Liver (tissue), 9 donors: ENCODE measurements around the gene MTSS2. TPM values are rescaled to one million over a fixed set of nuclear protein-coding genes. Genes with fewer than 3 reads are reported as not detected.

Experiments used
- DNase-seq: peaks from one replicate; pipeline ENCODE4 v3.0.0-alpha.2; 2017; ENCODE audit warnings: low spot score
- H3K27ac ChIP-seq, 2 donors: one replicate each; pipeline ENCODE4 v1.7.0; 2013; ENCODE audit warnings: inconsistent platforms in 2 of 2, low read length in 2 of 2, control low read depth in 1 of 2, low read depth in 1 of 2, mild to moderate bottlenecking in 1 of 2
- H3K27me3 ChIP-seq, 4 donors: one replicate each; pipeline versions ENCODE4 v1.6.1 to v1.7.0; 2013; ENCODE audit warnings: low read length in 3 of 4, inconsistent platforms in 1 of 4, mild to moderate bottlenecking in 1 of 4, moderate library complexity in 1 of 4; ENCODE audit not compliant: control insufficient read depth in 4 of 4, insufficient read depth in 4 of 4
- H3K36me3 ChIP-seq, 4 donors: one replicate each; pipeline versions ENCODE4 v1.6.1 to v1.7.0; 2013; ENCODE audit warnings: low read length in 3 of 4, mild to moderate bottlenecking in 3 of 4, low read depth in 1 of 4, moderate library complexity in 1 of 4; ENCODE audit not compliant: control insufficient read depth in 4 of 4, insufficient read depth in 3 of 4
- H3K4me1 ChIP-seq, 4 donors: one replicate each; pipeline versions ENCODE4 v1.6.1 to v1.7.0; 2013; ENCODE audit warnings: low read length in 3 of 4, mild to moderate bottlenecking in 3 of 4, moderate library complexity in 1 of 4; ENCODE audit not compliant: control insufficient read depth in 4 of 4, insufficient read depth in 4 of 4
- H3K4me3 ChIP-seq, 3 donors: one replicate each; pipeline versions ENCODE4 v1.6.1 to v1.7.0; 2013; ENCODE audit warnings: low read length in 3 of 3, control low read depth in 1 of 3, low read depth in 1 of 3, mild to moderate bottlenecking in 1 of 3
- H3K9ac ChIP-seq, 2 donors: one replicate each; pipeline ENCODE4 v1.7.0; 2013; ENCODE audit warnings: low read length in 2 of 2, mild to moderate bottlenecking in 2 of 2, moderate library complexity in 2 of 2, control low read depth in 1 of 2, low read depth in 1 of 2
- H3K9me3 ChIP-seq, 4 donors: one replicate each; pipeline versions ENCODE4 v1.6.1 to v1.7.0; 2013; ENCODE audit warnings: low read length in 3 of 4; ENCODE audit not compliant: control insufficient read depth in 4 of 4
- EGR1 ChIP-seq, 2 donors: IDR thresholded peaks; 2 replicates each; pipeline ENCODE4 v1.6.1; 2016 to 2018; ENCODE audit warnings: antibody characterized with exemption in 2 of 2, low read depth in 2 of 2
- FOXA1 ChIP-seq: IDR thresholded peaks from 2 replicates; pipeline ENCODE4 v1.6.1; 2016; ENCODE audit warnings: antibody characterized with exemption
- FOXA2 ChIP-seq: IDR thresholded peaks from 2 replicates; pipeline ENCODE4 v1.6.1; 2016; ENCODE audit warnings: antibody characterized with exemption
- GABPA ChIP-seq, 2 donors: IDR thresholded peaks in 1 of 2; conservative IDR thresholded peaks in 1 of 2; 2 replicates each; pipeline ENCODE4 v1.6.1; 2016; ENCODE audit warnings: antibody characterized with exemption in 2 of 2, mild to moderate bottlenecking in 1 of 2, moderate library complexity in 1 of 2
- HNF4A ChIP-seq, 2 donors: conservative IDR thresholded peaks; 2 replicates each; pipeline ENCODE4 v1.6.1; 2016; ENCODE audit warnings: antibody characterized with exemption in 2 of 2, mild to moderate bottlenecking in 2 of 2
- HNF4G ChIP-seq: IDR thresholded peaks from 2 replicates; pipeline ENCODE4 v1.6.1; 2016; ENCODE audit warnings: antibody characterized with exemption
- JUND ChIP-seq, 2 donors: IDR thresholded peaks; 2 replicates each; pipeline ENCODE4 v1.6.1; 2016; ENCODE audit warnings: antibody characterized with exemption in 2 of 2
- NR2F2 ChIP-seq: IDR thresholded peaks from 2 replicates; pipeline ENCODE4 v1.6.1; 2016; ENCODE audit warnings: antibody characterized with exemption
- RAD21 ChIP-seq, 2 donors: IDR thresholded peaks; 2 replicates each; pipeline ENCODE4 v1.6.1; 2016; ENCODE audit warnings: antibody characterized with exemption in 2 of 2, mild to moderate bottlenecking in 2 of 2
- RXRA ChIP-seq, 2 donors: IDR thresholded peaks; 2 replicates each; pipeline ENCODE4 v1.6.1; 2017 to 2018; ENCODE audit warnings: antibody characterized with exemption in 2 of 2, mild to moderate bottlenecking in 1 of 2
- SP1 ChIP-seq: IDR thresholded peaks from 2 replicates; pipeline ENCODE4 v1.6.1; 2018; ENCODE audit warnings: antibody characterized with exemption, mild to moderate bottlenecking
- TAF1 ChIP-seq: conservative IDR thresholded peaks from 2 replicates; pipeline ENCODE4 v1.6.1; 2016; ENCODE audit warnings: antibody characterized with exemption, mild to moderate bottlenecking
- YY1 ChIP-seq: IDR thresholded peaks from 2 replicates; pipeline ENCODE4 v1.6.1; 2016; ENCODE audit warnings: antibody characterized with exemption, mild to moderate bottlenecking
- WGBS: extraction: QIAGEN DNeasy Blood & Tissue Kit; methylation state at CpG from one replicate; pipeline ENCODE4 v1.1.7; 2013; 5-methylcytosine and 5-hydroxymethylcytosine counted together
- polyA plus RNA-seq, 2 donors: library from polyadenylated mRNA; stranded (reverse) in 1 of 2; unstranded in 1 of 2; fragments of 200-250 nt in 1 of 2; fragments of >200 nt in 1 of 2; fragmentation: Nextera tagmentation in 1 of 2; extraction: Ambion mirVana in 1 of 2; gene quantifications; one replicate each; pipeline versions ENCODE4 v1.2.1 to v1.2.3, GENCODE V29; 2013 to 2015
- total RNA-seq, 2 donors: library from RNA; depleted of rRNA; stranded (reverse); fragments of >200 nt; gene quantifications; one replicate each; pipeline ENCODE4 v1.2.3, GENCODE V29; 2014
- TF ChIP-seq, protein P1 (sequence below): IDR thresholded peaks from 2 replicates; pipeline ENCODE4 v1.6.1; 2016; ENCODE audit warnings: antibody characterized with exemption
- TF ChIP-seq, protein P2 (sequence below): fragments of 150-350 bp; IDR thresholded peaks from 2 replicates; pipeline ENCODE4 v1.5.1; 2017; ENCODE audit warnings: improper control_type of control experiment, low read depth, low read length; ENCODE audit not compliant: missing input control
- TF ChIP-seq, protein P3 (sequence below): IDR thresholded peaks from 2 replicates; pipeline ENCODE4 v1.6.1; 2016; ENCODE audit warnings: antibody characterized with exemption
- TF ChIP-seq, protein P4 (sequence below): IDR thresholded peaks from 2 replicates; pipeline ENCODE4 v1.6.1; 2016; ENCODE audit warnings: antibody characterized with exemption
- TF ChIP-seq, protein P5 (sequence below): IDR thresholded peaks from 2 replicates; pipeline ENCODE4 v1.6.1; 2016; ENCODE audit warnings: antibody characterized with exemption, mild to moderate bottlenecking
- donor health status: healthy.
- donor health status: healthy.
- donor health status: healthy.
- donor health status: healthy.
- donor health status: healthy.

The MTSS2 gene
- total and polyA plus RNA-seq, 4 donors, result 3.8 to 95.7 (median 35.9) TPM

DNA sequence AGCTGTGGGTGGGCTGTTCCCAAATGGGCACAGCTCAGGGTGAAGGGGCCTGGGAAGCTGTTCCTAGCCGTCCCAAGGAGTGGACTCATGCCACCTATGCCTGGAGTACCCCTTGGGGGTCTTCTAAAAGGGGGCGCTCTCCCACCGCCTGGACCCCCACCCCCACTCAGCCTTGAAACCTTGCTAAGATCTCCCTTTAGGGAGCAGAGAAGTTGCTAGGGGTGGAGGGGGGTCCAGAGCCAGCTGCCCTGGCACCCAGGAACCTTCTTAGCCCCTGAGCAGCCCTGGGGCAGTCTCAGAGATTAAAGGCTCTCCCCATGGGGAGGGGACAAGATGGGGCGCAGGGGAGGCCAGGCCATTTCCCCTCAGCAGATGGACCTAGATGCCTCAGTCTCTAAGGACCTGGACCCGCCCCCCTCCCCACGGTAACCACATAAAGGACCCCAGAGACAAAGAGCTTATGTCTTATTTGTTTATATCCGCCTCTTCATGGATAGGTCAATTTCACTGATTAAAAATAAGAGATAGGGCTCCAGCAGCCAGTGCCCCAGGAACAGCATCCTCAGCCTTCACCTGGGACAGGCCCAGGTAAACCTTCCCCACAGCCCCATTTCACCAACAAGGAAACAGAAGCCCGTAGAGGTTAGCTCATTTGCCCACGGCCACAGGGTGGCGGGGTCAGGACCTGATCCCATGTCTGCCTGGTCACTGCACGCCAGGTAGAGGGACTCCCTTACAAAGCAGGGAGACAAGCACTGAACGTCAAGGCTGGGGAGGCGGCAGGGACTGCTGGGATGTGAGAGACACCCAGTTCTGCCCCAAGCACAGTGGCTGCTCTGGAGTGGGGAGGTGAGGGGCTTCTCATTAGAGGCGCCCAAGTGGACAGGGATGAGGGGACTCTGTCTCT lies 3.4 kb downstream of the MTSS2 start:
- H3K9ac ChIP-seq, result peak overlapping the region; percentile 68 to 92
- no peak for DNase-seq
- H3K36me3 ChIP-seq, result peaks cover 4 to 24% (median 14%) of the 10 kb centered on the region in 4 donors
- no peaks in the 10 kb centered on the region for H3K9me3 ChIP-seq
- peaks cover 16 to 56% (median 34%) of the 10 kb centered on the region in 4 donors for H3K4me1 ChIP-seq
- H3K27ac ChIP-seq, result peak overlapping the region; percentile 94 to 95
- H3K27me3 ChIP-seq, result no peaks in the 10 kb centered on the region
- 30% methylated on average over 14 of the region's 14 CpGs for WGBS
- TF ChIP-seq TAF1 (no peak), RAD21 (IDR thresholded peaks at IDR 0.05) (peak; percentile 34 to 73), GABPA (IDR thresholded peaks at IDR 0.05 in 1 of 2, conservative IDR thresholded peaks at IDR 0.05 in 1 of 2) (no peak), HNF4G (no peak), FOXA2 (peak; percentile 16), SP1 (no peak), RXRA (IDR thresholded peaks at IDR 0.05) (peak; percentile 28 to 58), FOXA1 (no peak), HNF4A (conservative IDR thresholded peaks at IDR 0.05) (no peak), NR2F2 (peak; percentile 18), JUND (IDR thresholded peaks at IDR 0.05) (no peak), EGR1 (IDR thresholded peaks at IDR 0.05; ENCODE audit: low read depth in 2 of 2) (no peak), YY1 (no peak)
- TF ChIP-seq, protein P1, sequence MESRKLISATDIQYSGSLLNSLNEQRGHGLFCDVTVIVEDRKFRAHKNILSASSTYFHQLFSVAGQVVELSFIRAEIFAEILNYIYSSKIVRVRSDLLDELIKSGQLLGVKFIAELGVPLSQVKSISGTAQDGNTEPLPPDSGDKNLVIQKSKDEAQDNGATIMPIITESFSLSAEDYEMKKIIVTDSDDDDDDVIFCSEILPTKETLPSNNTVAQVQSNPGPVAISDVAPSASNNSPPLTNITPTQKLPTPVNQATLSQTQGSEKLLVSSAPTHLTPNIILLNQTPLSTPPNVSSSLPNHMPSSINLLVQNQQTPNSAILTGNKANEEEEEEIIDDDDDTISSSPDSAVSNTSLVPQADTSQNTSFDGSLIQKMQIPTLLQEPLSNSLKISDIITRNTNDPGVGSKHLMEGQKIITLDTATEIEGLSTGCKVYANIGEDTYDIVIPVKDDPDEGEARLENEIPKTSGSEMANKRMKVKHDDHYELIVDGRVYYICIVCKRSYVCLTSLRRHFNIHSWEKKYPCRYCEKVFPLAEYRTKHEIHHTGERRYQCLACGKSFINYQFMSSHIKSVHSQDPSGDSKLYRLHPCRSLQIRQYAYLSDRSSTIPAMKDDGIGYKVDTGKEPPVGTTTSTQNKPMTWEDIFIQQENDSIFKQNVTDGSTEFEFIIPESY, result no peak
- TF ChIP-seq, protein P2, sequence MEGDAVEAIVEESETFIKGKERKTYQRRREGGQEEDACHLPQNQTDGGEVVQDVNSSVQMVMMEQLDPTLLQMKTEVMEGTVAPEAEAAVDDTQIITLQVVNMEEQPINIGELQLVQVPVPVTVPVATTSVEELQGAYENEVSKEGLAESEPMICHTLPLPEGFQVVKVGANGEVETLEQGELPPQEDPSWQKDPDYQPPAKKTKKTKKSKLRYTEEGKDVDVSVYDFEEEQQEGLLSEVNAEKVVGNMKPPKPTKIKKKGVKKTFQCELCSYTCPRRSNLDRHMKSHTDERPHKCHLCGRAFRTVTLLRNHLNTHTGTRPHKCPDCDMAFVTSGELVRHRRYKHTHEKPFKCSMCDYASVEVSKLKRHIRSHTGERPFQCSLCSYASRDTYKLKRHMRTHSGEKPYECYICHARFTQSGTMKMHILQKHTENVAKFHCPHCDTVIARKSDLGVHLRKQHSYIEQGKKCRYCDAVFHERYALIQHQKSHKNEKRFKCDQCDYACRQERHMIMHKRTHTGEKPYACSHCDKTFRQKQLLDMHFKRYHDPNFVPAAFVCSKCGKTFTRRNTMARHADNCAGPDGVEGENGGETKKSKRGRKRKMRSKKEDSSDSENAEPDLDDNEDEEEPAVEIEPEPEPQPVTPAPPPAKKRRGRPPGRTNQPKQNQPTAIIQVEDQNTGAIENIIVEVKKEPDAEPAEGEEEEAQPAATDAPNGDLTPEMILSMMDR, result peak; percentile 16
- TF ChIP-seq, protein P3, sequence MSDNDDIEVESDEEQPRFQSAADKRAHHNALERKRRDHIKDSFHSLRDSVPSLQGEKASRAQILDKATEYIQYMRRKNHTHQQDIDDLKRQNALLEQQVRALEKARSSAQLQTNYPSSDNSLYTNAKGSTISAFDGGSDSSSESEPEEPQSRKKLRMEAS, result peak; percentile 10
- TF ChIP-seq, protein P4, sequence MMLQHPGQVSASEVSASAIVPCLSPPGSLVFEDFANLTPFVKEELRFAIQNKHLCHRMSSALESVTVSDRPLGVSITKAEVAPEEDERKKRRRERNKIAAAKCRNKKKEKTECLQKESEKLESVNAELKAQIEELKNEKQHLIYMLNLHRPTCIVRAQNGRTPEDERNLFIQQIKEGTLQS, result no peak
- TF ChIP-seq, protein P5, sequence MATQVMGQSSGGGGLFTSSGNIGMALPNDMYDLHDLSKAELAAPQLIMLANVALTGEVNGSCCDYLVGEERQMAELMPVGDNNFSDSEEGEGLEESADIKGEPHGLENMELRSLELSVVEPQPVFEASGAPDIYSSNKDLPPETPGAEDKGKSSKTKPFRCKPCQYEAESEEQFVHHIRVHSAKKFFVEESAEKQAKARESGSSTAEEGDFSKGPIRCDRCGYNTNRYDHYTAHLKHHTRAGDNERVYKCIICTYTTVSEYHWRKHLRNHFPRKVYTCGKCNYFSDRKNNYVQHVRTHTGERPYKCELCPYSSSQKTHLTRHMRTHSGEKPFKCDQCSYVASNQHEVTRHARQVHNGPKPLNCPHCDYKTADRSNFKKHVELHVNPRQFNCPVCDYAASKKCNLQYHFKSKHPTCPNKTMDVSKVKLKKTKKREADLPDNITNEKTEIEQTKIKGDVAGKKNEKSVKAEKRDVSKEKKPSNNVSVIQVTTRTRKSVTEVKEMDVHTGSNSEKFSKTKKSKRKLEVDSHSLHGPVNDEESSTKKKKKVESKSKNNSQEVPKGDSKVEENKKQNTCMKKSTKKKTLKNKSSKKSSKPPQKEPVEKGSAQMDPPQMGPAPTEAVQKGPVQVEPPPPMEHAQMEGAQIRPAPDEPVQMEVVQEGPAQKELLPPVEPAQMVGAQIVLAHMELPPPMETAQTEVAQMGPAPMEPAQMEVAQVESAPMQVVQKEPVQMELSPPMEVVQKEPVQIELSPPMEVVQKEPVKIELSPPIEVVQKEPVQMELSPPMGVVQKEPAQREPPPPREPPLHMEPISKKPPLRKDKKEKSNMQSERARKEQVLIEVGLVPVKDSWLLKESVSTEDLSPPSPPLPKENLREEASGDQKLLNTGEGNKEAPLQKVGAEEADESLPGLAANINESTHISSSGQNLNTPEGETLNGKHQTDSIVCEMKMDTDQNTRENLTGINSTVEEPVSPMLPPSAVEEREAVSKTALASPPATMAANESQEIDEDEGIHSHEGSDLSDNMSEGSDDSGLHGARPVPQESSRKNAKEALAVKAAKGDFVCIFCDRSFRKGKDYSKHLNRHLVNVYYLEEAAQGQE, result no peak
- H3K4me3 ChIP-seq, result peak overlapping the region; percentile 8 to 90 (median 27)
